AG04449 (cell line): ENCODE results near the gene LCP1.

Experiments
- CTCF ChIA-PET: fragments of 350-600 bp; formaldehyde crosslinking; extraction: SDS; loops from one replicate; lab custom pipeline; 2021; ENCODE audit warnings: antibody characterized with exemption; lab: Yijun Ruan, JAX
- POLR2A ChIA-PET: fragments of 400-600, 350-600 bp; formaldehyde crosslinking; extraction: SDS; loops from one replicate; lab custom pipeline; 2020; ENCODE audit warnings: antibody characterized with exemption, inconsistent platforms; lab: Yijun Ruan, JAX
- DNase-seq: peaks from one replicate; pipeline ENCODE4 v3.0.0-alpha.2; 2010; ENCODE audit warnings: low read depth, low spot score
- H3K4me3 ChIP-seq: 2 replicates; pipeline ENCODE4 v1.5.1; 2011; ENCODE audit warnings: low read depth, mild to moderate bottlenecking, control low read depth, low read length
- TF ChIP-seq, protein P1 (sequence below): IDR thresholded peaks from one replicate; pipeline ENCODE4 v1.5.1; 2011; ENCODE audit warnings: mild to moderate bottlenecking, moderate library complexity, low read length, control low read depth, inconsistent platforms; ENCODE audit not compliant: insufficient read depth; ENCODE audit errors: missing control alignments

LCP1 gene

GRCh38 chr13:46183018-46183946 lies 1.3 kb upstream of the LCP1 start:
- CTCF ChIA-PET: no interaction called here
- TF ChIP-seq, protein P1, sequence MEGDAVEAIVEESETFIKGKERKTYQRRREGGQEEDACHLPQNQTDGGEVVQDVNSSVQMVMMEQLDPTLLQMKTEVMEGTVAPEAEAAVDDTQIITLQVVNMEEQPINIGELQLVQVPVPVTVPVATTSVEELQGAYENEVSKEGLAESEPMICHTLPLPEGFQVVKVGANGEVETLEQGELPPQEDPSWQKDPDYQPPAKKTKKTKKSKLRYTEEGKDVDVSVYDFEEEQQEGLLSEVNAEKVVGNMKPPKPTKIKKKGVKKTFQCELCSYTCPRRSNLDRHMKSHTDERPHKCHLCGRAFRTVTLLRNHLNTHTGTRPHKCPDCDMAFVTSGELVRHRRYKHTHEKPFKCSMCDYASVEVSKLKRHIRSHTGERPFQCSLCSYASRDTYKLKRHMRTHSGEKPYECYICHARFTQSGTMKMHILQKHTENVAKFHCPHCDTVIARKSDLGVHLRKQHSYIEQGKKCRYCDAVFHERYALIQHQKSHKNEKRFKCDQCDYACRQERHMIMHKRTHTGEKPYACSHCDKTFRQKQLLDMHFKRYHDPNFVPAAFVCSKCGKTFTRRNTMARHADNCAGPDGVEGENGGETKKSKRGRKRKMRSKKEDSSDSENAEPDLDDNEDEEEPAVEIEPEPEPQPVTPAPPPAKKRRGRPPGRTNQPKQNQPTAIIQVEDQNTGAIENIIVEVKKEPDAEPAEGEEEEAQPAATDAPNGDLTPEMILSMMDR: no peak
- POLR2A ChIA-PET: no interaction called here
- no peak overlapping the region for H3K4me3 ChIP-seq
- no peak for DNase-seq

- no peak overlapping the region for H3K4me3 ChIP-seq
- no peak for DNase-seq
- CTCF ChIA-PET: no interaction called here
- TF ChIP-seq, protein P1: no peak
- POLR2A ChIA-PET: no interaction called here
Observed at GRCh38 chr13:46182491-46182877, 507 bp upstream of the LCP1 start.

- POLR2A ChIA-PET: no interaction called here
- CTCF ChIA-PET: no interaction called here
Observed at GRCh38 chr13:46181377-46181839, 569 bp downstream of the LCP1 start.

DNA sequence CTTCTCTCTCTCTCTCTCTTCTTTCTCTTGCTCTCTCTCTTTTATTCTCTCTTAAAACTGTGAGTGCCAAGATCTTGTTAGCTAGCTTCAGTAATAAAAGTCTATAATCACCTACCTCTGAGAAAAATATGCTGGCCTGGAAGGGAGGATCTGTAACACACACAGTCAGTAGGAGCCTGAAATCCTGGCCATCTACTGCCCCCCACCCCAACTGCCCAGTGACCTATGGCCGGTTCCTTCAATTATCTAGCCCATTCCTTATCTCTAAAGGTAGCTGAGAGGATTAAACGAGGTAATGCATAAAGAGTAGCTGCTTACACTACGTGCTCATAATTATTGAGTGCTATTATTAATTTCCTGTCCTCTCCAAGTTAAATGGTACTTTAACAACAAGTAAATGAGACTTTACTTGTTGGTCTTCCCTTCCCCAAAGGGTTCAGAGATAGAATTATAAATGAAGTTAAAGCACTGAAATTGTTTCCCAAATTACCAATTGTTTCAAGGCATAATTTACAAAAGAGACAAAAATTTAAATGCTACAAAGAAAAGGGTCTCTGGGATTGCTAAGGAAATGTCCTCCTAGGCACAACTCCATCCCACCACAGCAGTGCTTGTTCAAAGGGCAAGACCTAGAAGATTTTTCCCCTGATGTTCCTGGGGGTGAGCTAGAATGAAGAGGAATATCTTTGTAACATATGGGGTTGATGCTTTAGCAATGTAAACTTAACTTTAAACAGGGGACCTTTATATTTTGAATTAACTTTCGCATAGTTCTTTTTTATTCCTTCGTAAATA lies 1.8 kb downstream of the LCP1 start:
- CTCF ChIA-PET: interaction anchor here (2.1 kb wide), 1 partner anchor 373 kb away, joined by 4 read pairs; no protein-coding TSS in a partner anchor
- H3K4me3 ChIP-seq: no peak overlapping the region
- TF ChIP-seq, protein P1: no peak
- no peak for DNase-seq
- POLR2A ChIA-PET: no interaction called here

More at GRCh38 chr13:46181377-46181839, 569 bp downstream of the LCP1 start:
- TF ChIP-seq, protein P1: no peak
- DNase-seq: no peak
- H3K4me3 ChIP-seq: no peak overlapping the region

GRCh38 chr13:46179491-46179908 lies 2.5 kb downstream of the LCP1 start:
- no peak overlapping the region for H3K4me3 ChIP-seq
- TF ChIP-seq, protein P1: no peak
- CTCF ChIA-PET: interaction anchor here (0.7 to 2.1 kb wide), 3 partner anchors 18 to 372 kb away, joined by 3 to 4 read pairs (median 4); no protein-coding TSS in a partner anchor
- no peak for DNase-seq
- POLR2A ChIA-PET: no interaction called here

DNA sequence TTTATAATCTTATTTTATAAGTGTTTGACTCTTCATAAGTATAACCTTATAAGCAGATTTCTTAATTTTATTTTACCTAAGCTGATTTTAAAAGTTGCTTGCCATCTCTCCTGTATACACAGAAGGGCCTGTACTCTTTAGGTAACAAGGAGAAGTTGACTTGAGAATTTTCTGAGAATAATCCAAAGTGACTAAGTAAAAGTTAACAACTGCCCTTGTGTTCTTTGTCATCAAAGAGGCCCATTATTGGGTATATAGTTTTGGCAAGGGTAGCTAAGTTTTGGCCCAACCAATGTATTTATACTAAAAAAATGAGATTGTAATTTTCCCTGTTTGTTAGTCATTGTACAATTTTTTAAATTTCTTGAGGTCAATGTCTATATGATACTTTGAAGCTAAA lies 3.2 kb downstream of the LCP1 start:
- no peak for DNase-seq
- POLR2A ChIA-PET: no interaction called here
- TF ChIP-seq, protein P1: no peak
- H3K4me3 ChIP-seq: no peak overlapping the region
- CTCF ChIA-PET: interaction anchor here (0.7 to 2.1 kb wide), 3 partner anchors 17 to 371 kb away, joined by 3 to 4 read pairs (median 4); no protein-coding TSS in a partner anchor
